ENCODE data around the gene STRA8.

Gene STRA8, protein sequence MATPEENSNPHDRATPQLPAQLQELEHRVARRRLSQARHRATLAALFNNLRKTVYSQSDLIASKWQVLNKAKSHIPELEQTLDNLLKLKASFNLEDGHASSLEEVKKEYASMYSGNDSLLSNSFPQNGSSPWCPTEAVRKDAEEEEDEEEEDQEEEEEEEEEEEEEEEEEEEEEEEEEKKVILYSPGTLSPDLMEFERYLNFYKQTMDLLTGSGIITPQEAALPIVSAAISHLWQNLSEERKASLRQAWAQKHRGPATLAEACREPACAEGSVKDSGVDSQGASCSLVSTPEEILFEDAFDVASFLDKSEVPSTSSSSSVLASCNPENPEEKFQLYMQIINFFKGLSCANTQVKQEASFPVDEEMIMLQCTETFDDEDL

DNA sequence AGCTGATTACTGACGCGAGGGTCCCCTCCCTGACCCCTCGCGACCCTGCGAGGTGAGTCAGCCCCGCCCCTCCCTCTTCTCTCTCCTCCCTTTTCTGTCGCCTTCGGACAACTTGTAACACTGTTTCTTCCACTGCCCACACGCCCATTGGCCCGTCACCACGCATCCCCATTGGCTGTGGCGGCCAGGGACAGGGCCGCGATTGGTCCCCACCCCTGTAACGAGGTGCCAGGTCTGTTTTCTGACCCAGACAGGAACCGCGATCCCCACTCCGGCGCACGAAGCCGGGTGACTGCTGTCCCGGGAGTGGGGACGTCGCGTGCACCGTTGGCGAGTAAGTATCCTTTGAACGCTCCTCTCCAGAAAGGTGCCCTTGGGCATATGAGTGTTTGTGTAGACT lies at the start of gene STRA8:
TSS of gene STRA8 (plus strand) at position 269 of the 400 bp plus-strand sequence. CDS start 6,687 bp downstream, outside the sequence.
- no peak for DNase-seq

DNA sequence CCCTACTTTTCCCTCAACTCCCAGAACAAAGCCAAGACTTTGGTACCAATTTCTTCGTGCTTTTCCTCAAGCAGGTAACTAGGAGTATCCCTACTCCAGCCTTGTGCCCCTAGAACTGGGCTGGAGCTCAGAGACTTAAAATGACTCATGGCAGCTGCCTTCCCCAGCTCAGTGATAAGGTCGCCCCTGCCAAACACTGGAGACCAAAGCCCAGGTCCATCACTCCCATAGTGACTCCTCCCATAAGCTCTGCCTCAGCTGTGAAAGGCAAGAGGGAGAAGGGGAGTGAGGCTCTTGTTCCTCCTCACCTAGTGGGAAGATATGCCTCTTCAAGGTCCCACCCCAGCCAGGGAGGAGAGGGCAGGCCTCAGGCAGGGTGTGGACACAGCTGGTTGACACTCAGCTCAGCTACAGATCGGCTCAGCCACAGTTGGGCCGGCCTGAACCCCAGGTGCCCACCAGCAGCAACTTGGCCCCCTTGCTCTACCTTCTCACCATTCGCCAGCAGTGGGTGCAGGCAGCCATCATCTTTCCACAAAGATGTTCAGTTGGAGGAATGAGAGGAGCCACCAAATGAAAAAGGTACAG lies 49.3 kb upstream of the STRA8 start:
- DNase-seq, result no peak

DNA sequence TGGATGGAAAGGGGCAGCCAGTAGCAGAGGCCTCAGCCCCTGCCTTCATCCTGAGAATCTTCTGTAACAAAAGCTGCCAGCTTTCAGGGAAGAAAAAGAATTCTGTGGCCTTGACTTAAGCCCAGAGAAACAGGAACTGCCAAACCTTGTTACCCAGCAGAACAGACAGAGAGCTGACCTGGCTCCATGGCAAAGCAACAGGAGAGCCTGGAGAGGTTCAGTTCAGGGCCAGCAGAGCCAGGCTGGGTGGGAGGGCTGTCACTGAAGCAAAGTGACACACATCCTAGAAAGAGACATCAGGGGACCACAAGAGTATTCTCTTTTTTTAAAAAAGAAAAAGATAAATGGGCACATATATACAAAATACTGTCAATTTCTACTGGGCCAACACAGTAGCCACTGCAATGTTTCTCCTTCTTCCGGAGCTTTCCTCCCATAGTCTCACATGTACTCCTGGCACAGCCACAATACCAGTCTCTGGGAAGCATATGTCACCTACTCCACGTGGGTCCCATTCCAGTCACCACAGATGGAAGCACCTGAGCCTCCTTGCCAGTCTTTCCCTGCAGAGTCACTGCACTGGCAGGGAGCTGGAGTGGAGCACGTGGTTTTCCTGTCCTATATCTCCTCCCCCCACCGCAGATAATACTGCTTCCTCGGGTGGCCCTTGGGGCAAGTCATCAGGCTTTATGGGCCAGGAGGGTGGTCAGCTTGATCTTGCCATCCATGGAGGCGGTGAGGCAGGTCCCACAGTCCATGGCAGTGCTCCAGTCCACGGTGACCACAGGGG lies 48.0 kb upstream of the STRA8 start:
- no peak for DNase-seq

DNA sequence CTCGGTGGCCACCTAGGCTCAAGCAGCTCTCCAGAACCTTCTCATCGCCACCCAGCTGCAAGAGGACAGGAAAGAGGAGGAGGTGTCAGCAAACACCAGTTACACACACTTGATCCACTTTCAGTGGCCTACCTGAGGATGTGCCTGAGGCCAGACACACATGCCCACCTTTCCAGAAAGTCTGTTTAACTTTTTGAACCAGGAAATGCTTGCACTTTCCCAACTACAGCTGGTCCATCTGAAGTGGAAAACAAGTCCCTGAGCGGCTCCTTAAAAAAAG lies 47.4 kb upstream of the STRA8 start:
- no peak for DNase-seq

DNA sequence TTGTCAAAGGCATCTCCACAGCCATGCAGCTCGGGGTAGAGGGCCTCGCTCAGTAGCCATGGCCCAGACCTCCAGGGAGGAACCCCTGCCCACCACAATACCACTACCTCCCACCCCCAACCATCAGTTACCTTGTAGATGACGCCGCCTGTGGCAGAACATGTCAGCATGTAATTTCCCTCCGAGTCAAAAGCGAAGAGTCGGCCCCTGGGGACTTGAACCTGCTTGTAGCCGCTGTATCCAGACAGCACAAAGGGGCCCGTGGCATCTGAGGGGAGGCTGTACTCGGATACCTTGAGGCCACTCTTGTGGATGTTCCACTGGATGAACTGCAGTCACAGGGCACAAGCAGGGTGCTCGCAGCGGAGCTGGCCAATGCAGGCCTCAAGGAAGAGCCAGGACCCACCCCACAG lies 46.8 kb upstream of the STRA8 start:
- DNase-seq, result no peak

DNA sequence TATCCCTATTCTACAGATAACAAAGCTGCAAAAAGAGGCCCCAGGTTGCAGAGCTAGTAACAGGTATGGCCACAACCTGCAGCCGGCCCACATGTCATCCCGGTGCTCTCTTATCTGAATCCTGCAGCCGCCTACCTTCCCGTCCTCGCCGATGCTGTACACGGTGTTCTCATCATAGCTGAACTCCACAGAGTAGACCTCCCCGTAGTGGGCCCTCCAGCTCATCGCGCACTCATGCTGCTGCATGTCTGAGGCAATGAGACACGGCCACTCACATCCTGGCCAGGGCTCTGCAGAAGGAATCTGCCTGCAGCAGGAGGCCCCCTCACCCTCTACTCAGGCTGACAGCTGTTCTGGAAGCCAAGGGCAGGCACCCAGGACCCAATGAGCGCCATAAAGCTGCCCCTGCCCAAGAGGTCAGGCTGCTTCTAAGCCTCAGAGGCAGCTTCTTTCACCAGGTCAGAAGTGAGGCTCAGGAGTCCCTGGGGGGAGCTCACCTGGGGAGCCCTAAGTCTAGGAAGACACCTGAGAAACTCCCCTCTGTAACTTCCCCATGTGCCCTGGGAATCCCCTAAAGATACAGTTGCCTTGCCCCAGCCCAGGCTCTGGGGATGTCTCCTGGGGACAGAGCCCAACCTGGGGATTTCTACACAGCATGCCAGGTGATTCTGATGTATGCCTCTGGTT lies 45.2 kb upstream of the STRA8 start:
- no peak for DNase-seq

DNA sequence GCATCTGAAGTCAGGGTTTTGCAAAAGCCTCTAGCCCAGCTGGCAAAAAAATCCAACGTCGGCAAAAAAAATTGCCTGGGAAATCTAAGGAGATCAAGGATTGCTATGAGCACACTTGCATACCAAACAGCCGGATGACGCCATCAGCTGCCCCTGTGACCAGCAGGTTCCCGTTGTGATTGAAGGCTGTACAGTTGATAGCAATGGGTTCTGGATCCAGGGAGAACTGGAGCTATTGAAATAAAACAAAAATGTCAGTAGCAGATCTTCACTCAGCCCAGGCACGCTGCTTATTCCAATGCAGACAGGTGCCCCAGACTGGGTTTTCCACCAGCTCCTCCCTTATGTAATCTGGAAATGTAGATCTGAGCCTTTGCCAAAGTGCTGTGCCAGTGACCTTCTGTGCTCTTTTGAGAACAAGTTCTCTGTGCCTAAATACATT lies 44.4 kb upstream of the STRA8 start:
- no peak for DNase-seq

DNA sequence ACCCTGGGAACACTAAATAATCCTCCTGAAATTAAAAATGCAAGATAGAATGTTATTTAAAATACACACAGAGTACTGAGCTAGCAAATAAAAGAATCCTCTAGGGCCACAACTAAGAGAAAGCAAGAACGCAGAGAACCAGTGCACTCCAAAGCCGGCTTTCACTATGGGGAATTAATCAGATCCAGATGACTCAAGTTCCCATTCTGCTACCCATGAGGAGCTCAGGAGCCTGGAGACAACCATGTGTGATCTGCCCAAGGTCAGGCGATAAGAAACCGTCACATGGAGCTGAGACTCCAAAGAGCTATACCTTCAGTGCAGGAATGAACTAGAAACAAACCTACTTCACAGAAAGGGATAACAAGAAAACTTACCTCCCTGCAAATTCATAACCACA lies 43.7 kb upstream of the STRA8 start:
- no peak for DNase-seq

DNA sequence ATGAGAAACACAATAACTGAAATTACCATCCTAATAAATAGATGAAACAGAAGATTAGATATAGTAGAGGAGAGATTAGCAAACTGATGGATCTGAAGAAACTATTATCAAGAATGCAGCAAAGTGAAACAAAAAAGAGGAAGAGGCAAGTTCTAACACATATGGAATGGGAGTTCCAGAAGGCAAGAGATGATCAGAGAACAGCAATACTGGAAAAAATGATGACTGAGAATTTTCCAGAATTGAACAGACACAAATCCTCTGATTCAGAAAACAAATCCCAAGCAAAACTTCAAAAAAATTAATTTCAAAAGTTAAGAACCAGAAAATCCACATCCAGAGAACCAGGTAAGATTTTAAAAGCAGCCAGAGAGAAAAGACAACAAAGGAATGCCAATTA lies 42.9 kb upstream of the STRA8 start:
- DNase-seq, result no peak

DNA sequence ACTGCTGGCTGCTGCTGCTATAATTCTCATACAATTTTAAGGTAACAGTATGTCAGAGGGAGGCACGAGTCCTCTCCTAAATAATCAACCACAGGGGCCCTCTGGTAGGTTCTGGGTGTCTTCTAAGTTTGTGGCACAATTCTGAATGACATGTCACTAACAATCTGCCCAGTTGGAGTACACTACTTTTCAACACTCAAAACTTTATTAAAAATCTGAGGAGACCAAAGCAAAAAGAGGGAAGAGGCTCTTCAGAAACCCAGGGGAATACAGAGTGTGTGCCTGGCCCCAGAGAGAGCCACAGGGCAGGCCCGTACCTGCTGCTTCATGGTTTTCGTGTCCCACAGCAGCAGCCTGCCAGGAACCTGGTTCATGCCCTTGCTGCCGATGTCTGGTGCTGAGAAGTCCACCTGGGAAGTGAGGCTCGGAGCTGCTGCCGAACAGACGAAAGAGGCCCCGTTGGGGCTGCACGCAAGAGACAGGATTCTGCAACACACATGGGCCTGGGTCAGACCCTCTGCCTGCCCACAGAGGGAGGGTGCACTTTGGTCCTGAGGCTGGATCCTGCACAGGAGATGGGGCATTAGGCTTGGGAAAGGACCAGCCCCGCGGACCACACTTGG lies 40.6 kb upstream of the STRA8 start:
- DNase-seq, result no peak

DNA sequence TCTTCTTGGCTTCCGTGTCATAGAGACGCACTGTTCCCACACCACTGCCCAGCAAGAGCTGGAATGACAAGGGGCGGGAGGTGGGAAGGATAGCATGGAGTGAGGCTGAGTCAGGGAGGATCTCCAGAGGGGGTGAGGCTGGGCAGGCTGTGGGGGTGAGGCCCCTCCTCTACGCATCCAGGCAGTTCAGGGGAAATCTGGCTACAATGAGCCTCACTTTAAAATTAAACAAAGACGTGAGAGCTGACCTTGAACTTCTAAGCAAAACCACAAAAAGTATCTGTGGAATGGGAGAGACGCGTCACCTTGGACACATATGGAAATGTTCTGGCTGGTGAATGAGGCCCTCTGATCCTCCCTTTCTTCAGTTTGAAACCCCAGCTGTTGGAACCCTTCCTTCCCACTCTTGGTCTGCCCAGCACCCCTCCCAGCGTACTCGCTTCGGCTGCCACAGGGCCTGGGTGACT lies 40.0 kb upstream of the STRA8 start:
- DNase-seq, result no peak

DNA sequence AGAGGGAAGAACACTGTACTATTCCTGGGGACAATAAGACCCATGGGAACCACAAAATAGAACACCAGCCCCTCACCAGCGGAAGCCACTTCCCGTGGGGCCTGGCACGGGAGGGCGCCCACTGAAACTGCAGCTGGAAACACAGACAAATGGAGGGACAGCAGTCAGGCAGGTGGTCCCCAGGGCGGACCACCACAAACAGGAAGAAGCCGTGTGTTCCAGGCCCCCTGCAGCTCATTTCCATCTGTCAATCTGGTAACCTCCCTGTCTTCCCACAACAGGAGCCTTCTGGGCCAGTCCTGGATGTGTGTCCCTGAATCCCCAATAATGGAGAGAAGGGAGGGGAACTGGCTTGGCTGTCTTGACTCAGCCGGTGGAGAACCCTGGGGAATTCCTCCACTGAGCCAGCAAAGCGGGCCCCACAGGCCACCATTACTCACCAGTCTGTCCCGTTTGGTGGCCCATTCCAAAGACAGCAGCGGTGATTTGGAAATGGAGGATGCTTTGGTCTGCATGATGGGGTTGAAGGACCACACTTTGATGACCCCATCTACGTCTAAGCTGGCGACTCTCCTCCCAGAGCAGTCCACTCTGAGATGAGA lies 39.0 kb upstream of the STRA8 start:
- no peak for DNase-seq

DNA sequence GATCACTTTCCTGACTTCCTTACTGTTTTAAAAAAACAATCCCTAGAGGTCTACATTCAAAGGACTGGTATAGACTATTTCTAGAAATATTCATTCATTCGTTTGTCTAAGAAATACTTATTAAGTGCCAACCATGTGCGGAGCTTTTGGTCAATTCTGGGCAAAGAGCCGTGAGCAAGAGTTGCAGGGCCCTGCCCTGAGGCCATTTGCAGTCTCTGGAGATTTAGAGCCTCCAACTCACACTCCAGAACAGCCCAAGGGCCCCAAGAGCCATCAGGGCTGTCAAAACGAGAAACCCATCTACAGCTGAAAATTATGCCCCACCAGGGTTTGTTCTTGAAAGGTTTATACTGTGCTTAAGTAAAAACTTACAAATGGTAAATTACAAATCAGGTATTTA lies 38.5 kb upstream of the STRA8 start:
- DNase-seq, result no peak

DNA sequence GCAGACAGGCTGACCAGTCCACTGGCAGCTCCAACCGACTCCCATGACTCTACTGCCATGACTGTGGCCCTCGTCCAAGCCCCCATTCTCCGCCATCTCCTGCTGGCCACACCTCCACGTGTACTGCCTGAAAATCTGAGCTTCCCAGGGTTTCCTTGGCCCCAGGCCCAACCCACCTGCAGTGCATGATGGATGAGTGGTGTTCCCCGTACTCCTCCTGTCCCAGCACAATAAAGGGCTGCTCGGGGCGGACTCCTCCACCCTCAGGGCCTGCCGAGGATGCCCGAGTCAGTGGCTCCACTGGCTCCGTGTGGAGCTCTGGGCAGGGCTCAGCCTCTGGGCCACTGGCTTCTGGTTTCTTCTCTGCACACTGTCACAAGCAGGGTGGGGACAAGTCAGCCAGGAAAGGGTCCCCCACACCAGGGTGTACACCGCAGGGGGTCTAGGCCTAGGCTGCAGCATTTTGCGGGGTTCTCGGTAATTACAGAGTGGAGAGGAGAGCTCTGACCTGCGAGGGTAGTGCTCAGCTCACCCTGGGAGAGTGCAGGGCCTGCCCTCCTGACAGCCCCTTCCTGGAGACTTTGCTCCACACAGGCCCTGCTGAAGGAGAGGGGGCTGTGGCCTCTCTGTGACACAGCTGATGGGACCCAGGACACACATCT lies 37.5 kb upstream of the STRA8 start:
- DNase-seq, result no peak

DNA sequence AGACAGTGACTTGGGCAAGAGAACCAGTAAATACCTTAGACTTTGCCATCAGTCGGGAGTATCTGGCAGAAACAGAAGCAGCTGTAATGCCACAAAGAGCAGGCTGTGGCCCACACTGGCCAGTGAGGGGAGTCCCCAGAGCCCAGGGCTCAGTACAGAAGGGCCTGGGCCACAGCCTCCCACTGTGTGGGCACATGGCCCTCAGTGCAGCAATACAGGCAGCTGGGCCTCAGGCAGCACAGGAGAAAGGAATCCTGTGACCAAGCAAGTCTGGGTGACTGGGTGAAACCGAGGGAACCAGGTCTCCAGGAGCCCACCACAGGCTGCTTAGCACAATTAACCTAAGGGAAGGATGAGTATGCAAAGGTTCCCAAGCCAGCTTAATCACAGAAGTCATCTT lies 36.3 kb upstream of the STRA8 start:
- DNase-seq, result no peak

DNA sequence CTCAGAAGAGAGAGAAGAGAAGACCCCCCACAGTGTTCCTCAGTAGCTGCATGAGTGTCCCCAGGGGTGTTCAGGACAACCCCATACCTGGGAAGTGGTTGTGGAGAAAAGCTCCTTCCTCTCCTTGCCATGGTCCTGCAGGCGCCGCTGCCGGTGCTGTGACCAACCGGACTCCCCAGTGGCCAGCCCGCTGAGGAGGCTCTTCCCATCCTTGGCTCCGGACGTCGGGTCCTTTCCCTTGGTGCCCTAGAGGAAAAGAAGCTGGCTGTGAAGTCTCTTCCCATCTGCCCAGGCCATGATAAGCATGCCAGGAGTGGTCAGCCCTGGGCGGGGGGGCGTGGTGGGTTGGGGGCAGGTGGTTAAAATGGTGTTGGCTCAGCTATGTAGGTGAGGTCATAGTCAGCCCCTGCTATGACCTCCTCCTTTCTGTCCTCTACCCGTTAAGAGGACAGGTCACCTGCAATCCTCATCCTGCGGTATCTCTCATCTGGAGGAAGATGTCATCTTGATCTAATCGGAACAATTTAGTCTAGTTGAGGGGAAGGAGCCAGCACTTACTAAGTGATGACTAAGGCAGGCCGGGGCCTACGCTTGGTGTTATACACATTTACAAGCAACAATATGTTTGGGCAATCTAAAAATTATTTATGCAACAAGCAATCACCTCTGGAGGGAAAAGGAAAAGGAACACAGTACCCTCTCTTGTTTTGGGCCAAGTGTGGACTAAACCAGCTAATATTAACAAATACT lies 35.6 kb upstream of the STRA8 start:
- DNase-seq, result no peak

DNA sequence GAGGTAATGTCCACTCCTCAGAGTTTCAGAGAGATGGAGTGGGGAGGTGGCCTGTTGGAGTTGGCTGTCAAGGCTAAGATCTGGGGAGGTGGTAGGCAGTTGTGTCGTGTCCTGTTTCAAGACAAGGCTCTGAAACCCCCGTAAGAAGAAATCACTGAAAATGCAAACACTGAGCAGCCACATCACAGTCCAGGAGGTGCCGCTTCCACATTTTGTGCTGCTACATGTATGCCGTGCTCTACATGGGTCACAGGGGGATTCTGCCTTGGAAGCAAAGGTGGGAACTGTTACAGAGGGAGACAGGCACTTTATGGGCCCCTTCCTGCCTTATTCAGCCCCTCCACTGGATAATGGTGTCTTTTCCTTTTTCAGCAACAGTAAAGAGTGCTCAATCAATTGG lies 34.2 kb upstream of the STRA8 start:
- DNase-seq, result no peak

DNA sequence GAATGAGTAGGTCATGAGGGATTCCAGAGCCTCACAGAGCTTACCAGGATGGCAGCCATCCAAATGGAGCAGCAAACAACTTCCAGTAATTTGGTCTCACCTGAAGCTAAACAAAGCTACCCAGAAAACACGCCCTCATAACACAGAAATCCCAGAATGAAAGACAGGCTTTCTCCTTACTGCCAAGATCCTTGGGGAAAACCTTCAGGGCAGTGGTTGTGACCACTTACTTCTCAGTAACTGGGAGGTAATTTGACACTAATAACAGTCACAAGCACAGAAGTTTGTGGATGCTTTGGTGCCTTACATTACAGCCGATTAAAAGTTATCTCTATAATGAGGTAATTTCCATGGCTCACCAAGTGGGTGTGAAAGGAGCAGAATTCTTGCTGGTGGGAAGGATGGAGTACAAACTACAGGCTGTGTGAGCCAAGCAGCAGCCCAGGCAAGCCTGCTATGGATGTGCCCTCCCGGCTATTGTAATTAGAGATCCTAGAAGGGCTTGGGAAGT lies 32.8 kb upstream of the STRA8 start:
- no peak for DNase-seq

DNA sequence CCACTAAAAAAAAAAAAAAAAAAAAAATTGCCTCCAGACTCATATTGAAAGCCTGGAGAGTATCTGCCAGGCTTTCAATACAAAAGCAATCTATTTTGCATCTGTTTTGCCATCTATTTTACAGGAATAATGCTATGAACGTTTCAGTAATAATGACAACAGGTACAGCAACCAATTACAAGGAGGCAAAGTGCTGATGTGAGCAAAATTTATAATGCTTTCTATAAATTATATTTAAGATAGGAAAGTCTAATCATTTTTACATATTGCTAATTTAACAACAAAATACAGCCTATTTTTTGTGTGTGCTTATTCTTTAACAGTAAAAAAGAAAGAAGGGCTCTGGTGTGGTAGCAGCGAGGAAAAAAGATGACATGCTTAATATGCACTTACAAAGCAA lies 32.3 kb upstream of the STRA8 start:
- no peak for DNase-seq

DNA sequence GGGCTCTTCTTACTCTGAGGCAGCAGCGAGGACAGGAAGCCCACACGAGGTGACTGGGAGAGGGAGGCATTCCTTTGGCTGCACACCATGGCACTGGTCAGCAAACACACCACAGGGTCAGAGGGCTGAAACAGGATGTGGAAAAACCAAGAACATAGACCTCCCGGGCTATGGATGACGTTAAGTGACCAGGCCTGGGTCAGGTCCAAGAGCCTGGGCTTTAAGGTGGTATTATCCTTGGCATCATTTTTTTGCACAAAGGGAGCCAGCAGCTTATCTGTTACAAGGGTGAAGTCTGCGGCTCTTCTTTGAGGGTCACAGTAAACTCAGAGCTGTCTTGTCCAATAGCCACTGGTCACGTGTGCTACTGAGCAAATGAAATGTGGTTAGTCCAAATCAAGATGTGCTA lies 29.3 kb upstream of the STRA8 start:
- DNase-seq, result no peak

DNA sequence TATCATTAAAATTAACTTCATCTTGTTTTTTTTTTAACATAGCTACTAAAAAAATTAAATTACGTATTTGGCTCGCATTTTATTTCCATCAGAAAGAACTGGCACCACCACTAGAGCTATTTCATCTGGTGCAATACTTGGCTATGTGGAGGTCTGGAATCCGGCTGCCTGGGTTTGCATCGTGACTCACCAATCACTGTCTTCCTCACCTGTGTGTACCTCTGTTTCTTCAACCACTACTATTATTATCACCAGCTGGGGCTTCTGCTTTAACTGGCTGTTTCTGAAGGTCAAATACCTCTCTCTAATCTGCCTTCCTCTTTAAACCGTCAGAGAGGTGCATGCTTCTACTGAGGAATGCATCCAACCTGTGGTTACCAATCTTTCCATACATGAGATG lies 28.8 kb upstream of the STRA8 start:
- no peak for DNase-seq

All from NCI-H1092 (cell line).